ENCODE results near the gene TMEM222.

- TF ChIP-seq ZNF384 (IDR thresholded peaks at IDR 0.05; ENCODE audit: borderline replicate concordance, low read depth, low read length): no peak
- TF ChIP-seq, protein P1, sequence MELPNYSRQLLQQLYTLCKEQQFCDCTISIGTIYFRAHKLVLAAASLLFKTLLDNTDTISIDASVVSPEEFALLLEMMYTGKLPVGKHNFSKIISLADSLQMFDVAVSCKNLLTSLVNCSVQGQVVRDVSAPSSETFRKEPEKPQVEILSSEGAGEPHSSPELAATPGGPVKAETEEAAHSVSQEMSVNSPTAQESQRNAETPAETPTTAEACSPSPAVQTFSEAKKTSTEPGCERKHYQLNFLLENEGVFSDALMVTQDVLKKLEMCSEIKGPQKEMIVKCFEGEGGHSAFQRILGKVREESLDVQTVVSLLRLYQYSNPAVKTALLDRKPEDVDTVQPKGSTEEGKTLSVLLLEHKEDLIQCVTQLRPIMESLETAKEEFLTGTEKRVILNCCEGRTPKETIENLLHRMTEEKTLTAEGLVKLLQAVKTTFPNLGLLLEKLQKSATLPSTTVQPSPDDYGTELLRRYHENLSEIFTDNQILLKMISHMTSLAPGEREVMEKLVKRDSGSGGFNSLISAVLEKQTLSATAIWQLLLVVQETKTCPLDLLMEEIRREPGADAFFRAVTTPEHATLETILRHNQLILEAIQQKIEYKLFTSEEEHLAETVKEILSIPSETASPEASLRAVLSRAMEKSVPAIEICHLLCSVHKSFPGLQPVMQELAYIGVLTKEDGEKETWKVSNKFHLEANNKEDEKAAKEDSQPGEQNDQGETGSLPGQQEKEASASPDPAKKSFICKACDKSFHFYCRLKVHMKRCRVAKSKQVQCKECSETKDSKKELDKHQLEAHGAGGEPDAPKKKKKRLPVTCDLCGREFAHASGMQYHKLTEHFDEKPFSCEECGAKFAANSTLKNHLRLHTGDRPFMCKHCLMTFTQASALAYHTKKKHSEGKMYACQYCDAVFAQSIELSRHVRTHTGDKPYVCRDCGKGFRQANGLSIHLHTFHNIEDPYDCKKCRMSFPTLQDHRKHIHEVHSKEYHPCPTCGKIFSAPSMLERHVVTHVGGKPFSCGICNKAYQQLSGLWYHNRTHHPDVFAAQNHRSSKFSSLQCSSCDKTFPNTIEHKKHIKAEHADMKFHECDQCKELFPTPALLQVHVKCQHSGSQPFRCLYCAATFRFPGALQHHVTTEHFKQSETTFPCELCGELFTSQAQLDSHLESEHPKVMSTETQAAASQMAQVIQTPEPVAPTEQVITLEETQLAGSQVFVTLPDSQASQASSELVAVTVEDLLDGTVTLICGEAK (IDR thresholded peaks at IDR 0.05; ENCODE audit: borderline replicate concordance): no peak
- TF ChIP-seq ZNF24 (IDR thresholded peaks at IDR 0.05): no peak
- no peak for TF ChIP-seq POLR2AphosphoS5 (IDR thresholded peaks at IDR 0.05; ENCODE audit: low read length)
- TF ChIP-seq, protein P2, sequence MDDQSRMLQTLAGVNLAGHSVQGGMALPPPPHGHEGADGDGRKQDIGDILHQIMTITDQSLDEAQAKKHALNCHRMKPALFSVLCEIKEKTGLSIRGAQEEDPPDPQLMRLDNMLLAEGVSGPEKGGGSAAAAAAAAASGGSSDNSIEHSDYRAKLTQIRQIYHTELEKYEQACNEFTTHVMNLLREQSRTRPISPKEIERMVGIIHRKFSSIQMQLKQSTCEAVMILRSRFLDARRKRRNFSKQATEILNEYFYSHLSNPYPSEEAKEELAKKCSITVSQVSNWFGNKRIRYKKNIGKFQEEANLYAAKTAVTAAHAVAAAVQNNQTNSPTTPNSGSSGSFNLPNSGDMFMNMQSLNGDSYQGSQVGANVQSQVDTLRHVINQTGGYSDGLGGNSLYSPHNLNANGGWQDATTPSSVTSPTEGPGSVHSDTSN (IDR thresholded peaks at IDR 0.05; ENCODE audit: insufficient replicate concordance, low read depth, low read length): no peak
- TF ChIP-seq, protein P3, sequence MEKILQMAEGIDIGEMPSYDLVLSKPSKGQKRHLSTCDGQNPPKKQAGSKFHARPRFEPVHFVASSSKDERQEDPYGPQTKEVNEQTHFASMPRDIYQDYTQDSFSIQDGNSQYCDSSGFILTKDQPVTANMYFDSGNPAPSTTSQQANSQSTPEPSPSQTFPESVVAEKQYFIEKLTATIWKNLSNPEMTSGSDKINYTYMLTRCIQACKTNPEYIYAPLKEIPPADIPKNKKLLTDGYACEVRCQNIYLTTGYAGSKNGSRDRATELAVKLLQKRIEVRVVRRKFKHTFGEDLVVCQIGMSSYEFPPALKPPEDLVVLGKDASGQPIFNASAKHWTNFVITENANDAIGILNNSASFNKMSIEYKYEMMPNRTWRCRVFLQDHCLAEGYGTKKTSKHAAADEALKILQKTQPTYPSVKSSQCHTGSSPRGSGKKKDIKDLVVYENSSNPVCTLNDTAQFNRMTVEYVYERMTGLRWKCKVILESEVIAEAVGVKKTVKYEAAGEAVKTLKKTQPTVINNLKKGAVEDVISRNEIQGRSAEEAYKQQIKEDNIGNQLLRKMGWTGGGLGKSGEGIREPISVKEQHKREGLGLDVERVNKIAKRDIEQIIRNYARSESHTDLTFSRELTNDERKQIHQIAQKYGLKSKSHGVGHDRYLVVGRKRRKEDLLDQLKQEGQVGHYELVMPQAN (conservative IDR thresholded peaks at IDR 0.05): no peak
- TF ChIP-seq ZSCAN29 (IDR thresholded peaks at IDR 0.05): no peak
- no peak for TF ChIP-seq E2F4 (IDR thresholded peaks at IDR 0.05; ENCODE audit: low read depth, low read length)
- TF ChIP-seq NFYA (IDR thresholded peaks at IDR 0.05; ENCODE audit: borderline replicate concordance, low read depth, low read length): no peak
- no peak for TF ChIP-seq RCOR1 (conservative IDR thresholded peaks at IDR 0.05; ENCODE audit: low read depth, low read length)
- TF ChIP-seq EP300 (IDR thresholded peaks at IDR 0.05; ENCODE audit: borderline replicate concordance in 1 of 2, control insufficient read depth in 1 of 2, low read depth in 2 of 2, low read length in 2 of 2): no peak
- TF ChIP-seq, protein P4, sequence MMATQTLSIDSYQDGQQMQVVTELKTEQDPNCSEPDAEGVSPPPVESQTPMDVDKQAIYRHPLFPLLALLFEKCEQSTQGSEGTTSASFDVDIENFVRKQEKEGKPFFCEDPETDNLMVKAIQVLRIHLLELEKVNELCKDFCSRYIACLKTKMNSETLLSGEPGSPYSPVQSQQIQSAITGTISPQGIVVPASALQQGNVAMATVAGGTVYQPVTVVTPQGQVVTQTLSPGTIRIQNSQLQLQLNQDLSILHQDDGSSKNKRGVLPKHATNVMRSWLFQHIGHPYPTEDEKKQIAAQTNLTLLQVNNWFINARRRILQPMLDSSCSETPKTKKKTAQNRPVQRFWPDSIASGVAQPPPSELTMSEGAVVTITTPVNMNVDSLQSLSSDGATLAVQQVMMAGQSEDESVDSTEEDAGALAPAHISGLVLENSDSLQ (IDR thresholded peaks at IDR 0.05): no peak
- TF ChIP-seq, protein P5, sequence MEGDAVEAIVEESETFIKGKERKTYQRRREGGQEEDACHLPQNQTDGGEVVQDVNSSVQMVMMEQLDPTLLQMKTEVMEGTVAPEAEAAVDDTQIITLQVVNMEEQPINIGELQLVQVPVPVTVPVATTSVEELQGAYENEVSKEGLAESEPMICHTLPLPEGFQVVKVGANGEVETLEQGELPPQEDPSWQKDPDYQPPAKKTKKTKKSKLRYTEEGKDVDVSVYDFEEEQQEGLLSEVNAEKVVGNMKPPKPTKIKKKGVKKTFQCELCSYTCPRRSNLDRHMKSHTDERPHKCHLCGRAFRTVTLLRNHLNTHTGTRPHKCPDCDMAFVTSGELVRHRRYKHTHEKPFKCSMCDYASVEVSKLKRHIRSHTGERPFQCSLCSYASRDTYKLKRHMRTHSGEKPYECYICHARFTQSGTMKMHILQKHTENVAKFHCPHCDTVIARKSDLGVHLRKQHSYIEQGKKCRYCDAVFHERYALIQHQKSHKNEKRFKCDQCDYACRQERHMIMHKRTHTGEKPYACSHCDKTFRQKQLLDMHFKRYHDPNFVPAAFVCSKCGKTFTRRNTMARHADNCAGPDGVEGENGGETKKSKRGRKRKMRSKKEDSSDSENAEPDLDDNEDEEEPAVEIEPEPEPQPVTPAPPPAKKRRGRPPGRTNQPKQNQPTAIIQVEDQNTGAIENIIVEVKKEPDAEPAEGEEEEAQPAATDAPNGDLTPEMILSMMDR (IDR thresholded peaks at IDR 0.05 in 2 of 3, conservative IDR thresholded peaks at IDR 0.05 in 1 of 3; ENCODE audit: control insufficient read depth in 2 of 3, extremely low read depth in 1 of 3, insufficient read depth in 1 of 3, low read depth in 3 of 3, low read length in 3 of 3): no peak
Observed at GRCh38 chr1:27331426-27331825, 9.5 kb downstream of the TMEM222 start.

Measured in GM12878 (cell line).